Fibroblast of pulmonary artery (primary cell): ENCODE results near the gene GJB3.

ENCODE experiments used
- DNase-seq: peaks from one replicate; pipeline ENCODE4 v3.0.0-alpha.2; 2010; ENCODE audit warnings: low read depth
- H3K4me3 ChIP-seq: replicated peaks from 2 replicates; pipeline ENCODE4 v1.5.1; 2011; ENCODE audit warnings: low read depth, mild to moderate bottlenecking, control low read depth, low read length, moderate library complexity
- CTCF ChIP-seq: IDR thresholded peaks from 2 replicates; pipeline ENCODE4 v1.5.1; 2011; ENCODE audit warnings: mild to moderate bottlenecking, control low read depth, low read length, inconsistent platforms; ENCODE audit errors: missing control alignments

The GJB3 gene

GRCh38 chr1:34750610-34751009, 30.4 kb upstream of the GJB3 start:
- H3K4me3 ChIP-seq = no peak overlapping the region
- DNase-seq = no peak
- no peak for TF ChIP-seq CTCF

GRCh38 chr1:34753163-34753562, 27.9 kb upstream of the GJB3 start:
- no peak overlapping the region for H3K4me3 ChIP-seq
- TF ChIP-seq CTCF = no peak
- DNase-seq = no peak

GRCh38 chr1:34754964-34755637, 25.9 kb upstream of the GJB3 start, which contains the start of gene GJB5:
Gene GJB5 (plus strand): TSS chr1:34755047. CDS start chr1:34757331, 2,284 bp downstream.
- H3K4me3 ChIP-seq = no peak within 1 kb of the TSS
- DNase-seq = no peak
- no peak for TF ChIP-seq CTCF

GRCh38 chr1:34755961-34756360, 25.1 kb upstream of the GJB3 start:
- no peak for DNase-seq
- no peak for TF ChIP-seq CTCF
- no peak overlapping the region for H3K4me3 ChIP-seq

GRCh38 chr1:34757386-34757785, 23.6 kb upstream of the GJB3 start:
- H3K4me3 ChIP-seq = no peak overlapping the region
- DNase-seq = no peak
- no peak for TF ChIP-seq CTCF

GRCh38 chr1:34758751-34759150, 22.3 kb upstream of the GJB3 start:
- no peak for DNase-seq
- no peak for TF ChIP-seq CTCF
- no peak overlapping the region for H3K4me3 ChIP-seq

- H3K4me3 ChIP-seq = no peak within 1 kb of the TSS
- no peak for DNase-seq
- no peak for TF ChIP-seq CTCF
Observed at GRCh38 chr1:34759503-34760357, 21.3 kb upstream of the GJB3 start, which contains the start of gene GJB4. Gene GJB4 (plus strand): TSS chr1:34759740. CDS start chr1:34761255, 1,515 bp downstream.
